CD4-positive, alpha-beta T cell (primary cell): ENCODE data around the gene SCFD1. TPM values are rescaled to one million over a fixed set of nuclear protein-coding genes. Genes with fewer than 3 reads are reported as not detected.
"Not testable (repeated sequence)": the region's sequence is repeated elsewhere in the genome, so short reads cannot be mapped to it uniquely, and the experiment has no call there.

Source experiments
- ATAC-seq: fragments of 200-7000 bp; cut with Tn5 transposase; one replicate; pipeline ENCODE4 v1.10.0; 2022; ENCODE audit warnings: mild to moderate bottlenecking; ENCODE audit not compliant: poor library complexity
- CTCF ChIA-PET: fragments of 350-600 bp; sonication (Branson Sonifier 250); formaldehyde crosslinking; loops from one replicate; lab custom pipeline; 2021; ENCODE audit warnings: antibody characterized with exemption, inconsistent platforms; lab: Charles Lee
- POLR2A ChIA-PET: fragments of 350-600 bp; sonication (Branson Sonifier 250); formaldehyde crosslinking; loops from one replicate; lab custom pipeline; 2021; ENCODE audit warnings: antibody characterized with exemption, inconsistent platforms; lab: Charles Lee
- DNase-seq, 14 experiments: peaks; one replicate each; pipeline ENCODE4 v3.0.0-alpha.2; 2013 to 2020; ENCODE audit warnings: mixed read lengths in 2 of 14
- H3K27ac ChIP-seq, 2 donors: one replicate each; pipeline versions ENCODE4 v1.5.1 to v1.7.0; 2013; ENCODE audit warnings: low read length in 2 of 2, low read depth in 1 of 2, mild to moderate bottlenecking in 1 of 2
- H3K27me3 ChIP-seq, 2 experiments: 1 replicate in 1 of 2; 2 replicates in 1 of 2; pipeline versions ENCODE4 v1.6.1 to v1.7.0; 2013; ENCODE audit warnings: low read length in 2 of 2, control low read depth in 1 of 2, mild to moderate bottlenecking in 1 of 2, moderate library complexity in 1 of 2; ENCODE audit not compliant: insufficient read depth in 2 of 2, control insufficient read depth in 1 of 2
- H3K36me3 ChIP-seq: one replicate; pipeline ENCODE4 v1.6.1; 2013; ENCODE audit warnings: low read length, control low read depth; ENCODE audit not compliant: insufficient read depth
- H3K4me1 ChIP-seq: one replicate; pipeline ENCODE4 v1.6.1; 2013; ENCODE audit warnings: low read length, control low read depth; ENCODE audit not compliant: insufficient read depth
- H3K4me3 ChIP-seq: one replicate; pipeline ENCODE4 v1.5.1; 2013; ENCODE audit warnings: mild to moderate bottlenecking, low read length, moderate library complexity
- H3K9me3 ChIP-seq, 2 experiments: 1 replicate in 1 of 2; 2 replicates in 1 of 2; pipeline versions ENCODE4 v1.6.1 to v1.7.0; 2013; ENCODE audit warnings: low read length in 2 of 2, mild to moderate bottlenecking in 2 of 2, control low read depth in 1 of 2, moderate library complexity in 1 of 2; ENCODE audit not compliant: control insufficient read depth in 1 of 2, insufficient read depth in 1 of 2
- H3K27ac Mint-ChIP-seq: one replicate; pipeline ENCODE4 v1.8.0; 2020; ENCODE audit warnings: mixed read lengths
- H3K27me3 Mint-ChIP-seq: one replicate; pipeline ENCODE4 v1.8.0; 2021; ENCODE audit warnings: mixed read lengths
- H3K36me3 Mint-ChIP-seq: one replicate; pipeline ENCODE4 v1.8.0; 2021; ENCODE audit warnings: low read depth, mixed read lengths
- H3K4me1 Mint-ChIP-seq: one replicate; pipeline ENCODE4 v1.8.0; 2021; ENCODE audit warnings: low read depth, mixed read lengths
- H3K4me3 Mint-ChIP-seq: one replicate; pipeline ENCODE4 v1.8.0; 2020; ENCODE audit warnings: mild to moderate bottlenecking, mixed read lengths
- H3K9me3 Mint-ChIP-seq: one replicate; pipeline ENCODE4 v1.8.0; 2020; ENCODE audit warnings: mixed read lengths
- intact Hi-C, 2 experiments: fragments of 100-400 bp; cut with DNase I in 1 of 2; cut with micrococcal nuclease in 1 of 2; formaldehyde crosslinking; loops; one replicate each; pipeline versions ENCODE4 v1.15.1 to v1.9.0; 2023 to 2025; cut with DNase I, micrococcal nuclease
- total RNA-seq, 174 experiments: library from RNA in 2 of 174; stranded (reverse) in 2 of 174; gene quantifications; one replicate each; pipeline ENCODE4 v1.2.3 and lab custom pipeline; 2021 to 2026
- TF ChIP-seq, protein P1 (sequence below): fragments of 200-600 bp; IDR thresholded peaks from one replicate; pipeline ENCODE4 v1.8.0; 2022; ENCODE audit warnings: antibody characterized with exemption, mild to moderate bottlenecking

SCFD1 gene
- total RNA-seq, 2 experiments from 2014 or later: 59.0 to 63.6 TPM

- H3K4me3 Mint-ChIP-seq: no peak overlapping the region
- Histone ChIP-seq H3K4me3 (no peak overlapping the region), H3K4me1 (no peaks in the 10 kb centered on the region), H3K27ac (no peak overlapping the region), H3K36me3 (peaks cover 18% of the 10 kb centered on the region), H3K27me3 (no peaks in the 10 kb centered on the region), H3K9me3 (no peaks in the 10 kb centered on the region)
- DNase-seq (peak in 1 of 14 experiments; percentile 4), ATAC-seq (no peak)
- POLR2A ChIA-PET: no interaction called here
- no peaks in the 10 kb centered on the region for H3K27me3 Mint-ChIP-seq
- CTCF ChIA-PET: interaction anchor here (1.3 kb wide), 1 partner anchor 11 kb away, joined by 3 read pairs; no protein-coding TSS in a partner anchor
- no peaks in the 10 kb centered on the region for H3K4me1 Mint-ChIP-seq
- TF ChIP-seq, protein P1, sequence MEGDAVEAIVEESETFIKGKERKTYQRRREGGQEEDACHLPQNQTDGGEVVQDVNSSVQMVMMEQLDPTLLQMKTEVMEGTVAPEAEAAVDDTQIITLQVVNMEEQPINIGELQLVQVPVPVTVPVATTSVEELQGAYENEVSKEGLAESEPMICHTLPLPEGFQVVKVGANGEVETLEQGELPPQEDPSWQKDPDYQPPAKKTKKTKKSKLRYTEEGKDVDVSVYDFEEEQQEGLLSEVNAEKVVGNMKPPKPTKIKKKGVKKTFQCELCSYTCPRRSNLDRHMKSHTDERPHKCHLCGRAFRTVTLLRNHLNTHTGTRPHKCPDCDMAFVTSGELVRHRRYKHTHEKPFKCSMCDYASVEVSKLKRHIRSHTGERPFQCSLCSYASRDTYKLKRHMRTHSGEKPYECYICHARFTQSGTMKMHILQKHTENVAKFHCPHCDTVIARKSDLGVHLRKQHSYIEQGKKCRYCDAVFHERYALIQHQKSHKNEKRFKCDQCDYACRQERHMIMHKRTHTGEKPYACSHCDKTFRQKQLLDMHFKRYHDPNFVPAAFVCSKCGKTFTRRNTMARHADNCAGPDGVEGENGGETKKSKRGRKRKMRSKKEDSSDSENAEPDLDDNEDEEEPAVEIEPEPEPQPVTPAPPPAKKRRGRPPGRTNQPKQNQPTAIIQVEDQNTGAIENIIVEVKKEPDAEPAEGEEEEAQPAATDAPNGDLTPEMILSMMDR: no peak
- intact Hi-C loops: no loop called here
- H3K27ac Mint-ChIP-seq: no peak overlapping the region
- peaks cover 73% of the 10 kb centered on the region for H3K36me3 Mint-ChIP-seq
- no peaks in the 10 kb centered on the region for H3K9me3 Mint-ChIP-seq
These were observed 59.7 kb downstream of the SCFD1 start for GRCh38 chr14:30681752-30682355.

- DNase-seq: peak in 9 of 14 experiments; percentile 0 to 65 (median 7)
- intact Hi-C loops, ATAC-seq, CTCF ChIA-PET, POLR2A ChIA-PET, H3K4me1 Mint-ChIP-seq, H3K27me3 Mint-ChIP-seq, H3K9me3 Mint-ChIP-seq, H3K27me3 ChIP-seq, H3K4me1 ChIP-seq, H3K9me3 ChIP-seq: not testable (repeated sequence)
- Histone ChIP-seq H3K27ac (peak overlapping the region; percentile 38 to 70), H3K4me3 (peak overlapping the region; percentile 11), H3K36me3 (peaks cover 26% of the 10 kb centered on the region)
- Mint-ChIP-seq H3K4me3 (peak overlapping the region; percentile 48), H3K36me3 (peaks cover 34% of the 10 kb centered on the region), H3K27ac (peak overlapping the region; percentile 79)
These were observed 68.6 kb downstream of the SCFD1 start for GRCh38 chr14:30690487-30691355.

GRCh38 chr14:30691751-30692398 is 69.8 kb downstream of the SCFD1 start:
- Mint-ChIP-seq H3K27me3 (no peaks in the 10 kb centered on the region), H3K9me3 (no peaks in the 10 kb centered on the region), H3K4me1 (peaks cover 5% of the 10 kb centered on the region), H3K27ac (peak overlapping the region; percentile 79), H3K36me3 (peaks cover 41% of the 10 kb centered on the region), H3K4me3 (no peak overlapping the region)
- DNase-seq: no peak
- Histone ChIP-seq H3K36me3 (peaks cover 35% of the 10 kb centered on the region), H3K4me1 (no peaks in the 10 kb centered on the region), H3K4me3 (no peak overlapping the region), H3K9me3 (no peaks in the 10 kb centered on the region), H3K27me3 (no peaks in the 10 kb centered on the region), H3K27ac (no peak overlapping the region)
- ChIA-PET CTCF (no interaction called here), POLR2A (no interaction called here)
- TF ChIP-seq, protein P1: no peak
- intact Hi-C loops: no loop called here
- ATAC-seq: no peak
